HCT116 (cell line): Measurements from ENCODE around the gene ACP7. TPM values are rescaled to one million over a fixed set of nuclear protein-coding genes. Genes with fewer than 3 reads are reported as not detected.

Source experiments
- ATAC-seq: fragments of 200-7000 bp; cut with Tn5 transposase; 2 replicates; pipeline ENCODE4 v1.9.1; 2020; ENCODE audit warnings: mild to moderate bottlenecking, moderate library complexity
- BruUV-seq: library from RNA; stranded (reverse); fragments of 400-500 nt; replicated peaks from 2 replicates; lab custom pipeline; 2021; lab: Mats Ljungman, UMichigan
- CTCF ChIA-PET: fragments of 300-600 bp; sonication (Branson Sonifier 250); formaldehyde crosslinking; loops from one replicate; lab custom pipeline; 2021; ENCODE audit warnings: antibody characterized with exemption; lab: Charles Lee
- POLR2A ChIA-PET: fragments of 300-600, 350-600 bp; sonication (Branson Sonifier 250); formaldehyde crosslinking; loops from one replicate; lab custom pipeline; 2021; ENCODE audit warnings: antibody characterized with exemption; lab: Charles Lee
- RAD21 ChIA-PET, 2 experiments: fragments of 300-600 bp; sonication (Branson Sonifier 250); formaldehyde crosslinking; loops; one replicate each; lab custom pipeline; 2023; ENCODE audit warnings: low total read pairs in 2 of 2; ENCODE audit not compliant: uncharacterized antibody in 2 of 2, unreplicated experiment in 2 of 2, low non-redundant PET in 1 of 2; lab: Charles Lee
- DNase-seq: peaks from one replicate; pipeline ENCODE4 v3.0.0-alpha.2; 2010; ENCODE audit warnings: low read depth, low spot score
- H2AFZ ChIP-seq: fragments of 200-600 bp; shearing (Covaris generic), sonication (generic); 2 replicates; pipeline ENCODE4 v1.6.1; 2017; ENCODE audit warnings: low read depth, mixed run types, mixed read lengths, antibody characterized with exemption, low read length; ENCODE audit not compliant: poor library complexity, severe bottlenecking
- H3K27ac ChIP-seq: 2 replicates; pipeline ENCODE4 v1.5.1; 2012; ENCODE audit warnings: low read depth, low read length
- H3K27me3 ChIP-seq: fragments of 200-600 bp; sonication (generic); 2 replicates; pipeline ENCODE4 v1.6.1; 2016; ENCODE audit warnings: mixed run types, low read length, mixed read lengths; ENCODE audit not compliant: insufficient read depth
- H3K36me3 ChIP-seq, 2 experiments: fragments of 200-500 bp in 1 of 2; fragments of 200-600 bp in 1 of 2; sonication (Bioruptor generic) in 1 of 2; sonication (generic) in 1 of 2; 2 replicates each; pipeline versions ENCODE4 v1.5.1 to v1.6.1; 2014 to 2016; ENCODE audit warnings: low read length in 2 of 2, inconsistent platforms in 1 of 2, mixed read lengths in 1 of 2, mixed run types in 1 of 2; ENCODE audit not compliant: insufficient read depth in 2 of 2, control insufficient read depth in 1 of 2
- H3K4me1 ChIP-seq, 2 experiments: fragments of 200-600 bp in 1 of 2; sonication (generic) in 1 of 2; 2 replicates each; pipeline versions ENCODE4 v1.5.1 to v1.6.1; 2012 to 2017; ENCODE audit warnings: low read length in 2 of 2, inconsistent platforms in 1 of 2, mild to moderate bottlenecking in 1 of 2, mixed read lengths in 1 of 2, mixed run types in 1 of 2, moderate library complexity in 1 of 2; ENCODE audit not compliant: insufficient read depth in 2 of 2, control insufficient read depth in 1 of 2
- H3K4me2 ChIP-seq: fragments of 200-600 bp; sonication (generic); 2 replicates; pipeline ENCODE4 v1.6.1; 2017; ENCODE audit warnings: mixed run types, low read length, mixed read lengths
- H3K4me3 ChIP-seq, 2 experiments: fragments of 200-600 bp in 1 of 2; sonication (generic) in 1 of 2; replicated peaks in 1 of 2; 2 replicates each; pipeline ENCODE4 v1.5.1; 2011 to 2016; ENCODE audit warnings: low read length in 2 of 2, control low read depth in 1 of 2, low read depth in 1 of 2, mild to moderate bottlenecking in 1 of 2, mixed read lengths in 1 of 2, mixed run types in 1 of 2
- H3K79me2 ChIP-seq: fragments of 200-600 bp; sonication (generic); 2 replicates; pipeline ENCODE4 v1.6.1; 2017; ENCODE audit warnings: mild to moderate bottlenecking, mixed run types, low read length, moderate library complexity, mixed read lengths; ENCODE audit not compliant: insufficient read depth
- H3K9ac ChIP-seq: fragments of 200-600 bp; sonication (generic); 2 replicates; pipeline ENCODE4 v1.6.1; 2016; ENCODE audit warnings: low read length, mixed read lengths
- H3K9me2 ChIP-seq: fragments of 200-600 bp; sonication (generic), shearing (Covaris generic); 2 replicates; pipeline ENCODE4 v1.6.1; 2017; ENCODE audit warnings: mixed run types, mild to moderate bottlenecking, moderate library complexity; ENCODE audit not compliant: insufficient read depth
- H3K9me3 ChIP-seq, 2 experiments: fragments of 200-500 bp in 1 of 2; fragments of 200-600 bp in 1 of 2; sonication (Bioruptor generic) in 1 of 2; sonication (generic) in 1 of 2; 2 replicates each; pipeline ENCODE4 v1.6.1; 2014 to 2017; ENCODE audit warnings: low read length in 2 of 2, mixed read lengths in 2 of 2, inconsistent platforms in 1 of 2, low read depth in 1 of 2, mild to moderate bottlenecking in 1 of 2, mixed run types in 1 of 2, moderate library complexity in 1 of 2; ENCODE audit not compliant: control insufficient read depth in 1 of 2, insufficient read depth in 1 of 2
- H4K20me1 ChIP-seq: fragments of 200-600 bp; sonication (generic), shearing (Covaris generic); 2 replicates; pipeline ENCODE4 v1.6.1; 2017; ENCODE audit warnings: mixed run types, mild to moderate bottlenecking, moderate library complexity; ENCODE audit not compliant: insufficient read depth
- CTCF ChIP-seq, 3 experiments: fragments of 200-600 bp in 1 of 3; sonication (generic) in 1 of 3; IDR thresholded peaks in 2 of 3; conservative IDR thresholded peaks in 1 of 3; 2 replicates each; pipeline ENCODE4 v1.5.1; 2012 to 2017; ENCODE audit warnings: low read depth in 2 of 3, low read length in 2 of 3, antibody characterized with exemption in 1 of 3, borderline replicate concordance in 1 of 3, control low read depth in 1 of 3, mild to moderate bottlenecking in 1 of 3, mixed read lengths in 1 of 3, mixed run types in 1 of 3, moderate library complexity in 1 of 3; ENCODE audit not compliant: insufficient read depth in 1 of 3
- MAX ChIP-seq: IDR thresholded peaks from 2 replicates; pipeline ENCODE4 v1.6.1; 2012
- SP1 ChIP-seq: IDR thresholded peaks from 2 replicates; pipeline ENCODE4 v1.6.1; 2012; ENCODE audit warnings: low read depth
- ZBTB33 ChIP-seq: IDR thresholded peaks from 2 replicates; pipeline ENCODE4 v1.6.1; 2011; ENCODE audit warnings: mild to moderate bottlenecking, low read length, moderate library complexity; ENCODE audit not compliant: insufficient replicate concordance; ENCODE audit errors: extremely low read depth
- intact Hi-C: fragments of 100-400 bp; cut with micrococcal nuclease; formaldehyde crosslinking; loops from 2 replicates; pipeline ENCODE4 v1.10.0; 2022
- total RNA-seq: library from RNA; stranded (reverse); gene quantifications from one replicate; pipeline ENCODE4 v1.2.1, GENCODE V29; 2021; ENCODE audit not compliant: unreplicated experiment

Gene ACP7
- total RNA-seq, 1 experiment from 2014 or later = 4.7 TPM

DNA sequence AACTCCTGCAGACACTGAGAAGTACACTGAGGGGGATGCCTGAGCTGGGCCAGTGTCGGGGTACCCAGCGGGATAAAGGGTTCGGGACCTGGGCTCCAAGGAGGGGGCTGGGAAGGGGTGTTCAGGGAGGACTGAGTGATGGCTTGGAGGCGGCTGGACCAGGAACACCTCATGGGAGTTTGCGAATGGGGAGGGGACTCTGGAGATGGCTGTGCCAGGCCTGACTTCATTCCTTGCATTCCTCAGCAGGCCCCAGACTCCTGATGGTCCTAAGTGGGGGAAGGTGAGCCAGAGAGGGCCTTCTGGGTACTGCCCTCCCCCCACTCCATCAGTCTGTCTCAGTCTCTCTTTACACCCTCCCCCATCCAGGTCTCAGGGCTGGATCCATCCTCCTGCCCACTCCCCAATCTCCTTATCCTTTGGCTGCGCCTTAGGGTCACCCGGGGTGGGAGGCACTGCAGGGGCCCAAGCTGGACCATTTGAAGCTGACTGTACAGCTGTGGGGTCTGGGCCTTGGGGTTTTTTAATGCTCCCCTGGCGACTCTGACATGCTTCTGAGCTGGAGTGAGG, 55.2 kb downstream of the ACP7 start:
- BruUV-seq = no TSS peak
- RAD21 ChIA-PET = no interaction called here
- H3K9me2 ChIP-seq = no peaks in the 10 kb centered on the region
- no peaks in the 10 kb centered on the region for H3K9me3 ChIP-seq
- no peak overlapping the region for H2AFZ ChIP-seq
- peaks cover 11 to 18% of the 10 kb centered on the region in 2 experiments for H3K4me1 ChIP-seq
- no peaks in the 10 kb centered on the region for H4K20me1 ChIP-seq
- TF ChIP-seq MAX = no peak
- TF ChIP-seq CTCF (IDR thresholded peaks at IDR 0.05 in 2 of 3, conservative IDR thresholded peaks at IDR 0.05 in 1 of 3; ENCODE audit: borderline replicate concordance in 1 of 3, insufficient read depth in 1 of 3, low read depth in 2 of 3, low read length in 2 of 3) = no peak
- TF ChIP-seq ZBTB33 = no peak
- TF ChIP-seq SP1 = no peak
- H3K36me3 ChIP-seq = no peaks in the 10 kb centered on the region
- H3K9ac ChIP-seq = no peak overlapping the region
- no peak for DNase-seq
- H3K27ac ChIP-seq = no peak overlapping the region
- H3K79me2 ChIP-seq = peaks cover 95% of the 10 kb centered on the region
- no peak for ATAC-seq
- H3K4me2 ChIP-seq = no peak overlapping the region
- H3K4me3 ChIP-seq = no peak overlapping the region
- no peaks in the 10 kb centered on the region for H3K27me3 ChIP-seq
- intact Hi-C loops = no loop called here
- POLR2A ChIA-PET = no interaction called here
- CTCF ChIA-PET = no interaction called here
